ENCODE measurements around the gene RAD51B. TPM values are rescaled to one million over a fixed set of nuclear protein-coding genes. Genes with fewer than 3 reads are reported as not detected.

RAD51B gene
- total RNA-seq: 20.5 and 27.5 TPM in 2 replicates

DNA sequence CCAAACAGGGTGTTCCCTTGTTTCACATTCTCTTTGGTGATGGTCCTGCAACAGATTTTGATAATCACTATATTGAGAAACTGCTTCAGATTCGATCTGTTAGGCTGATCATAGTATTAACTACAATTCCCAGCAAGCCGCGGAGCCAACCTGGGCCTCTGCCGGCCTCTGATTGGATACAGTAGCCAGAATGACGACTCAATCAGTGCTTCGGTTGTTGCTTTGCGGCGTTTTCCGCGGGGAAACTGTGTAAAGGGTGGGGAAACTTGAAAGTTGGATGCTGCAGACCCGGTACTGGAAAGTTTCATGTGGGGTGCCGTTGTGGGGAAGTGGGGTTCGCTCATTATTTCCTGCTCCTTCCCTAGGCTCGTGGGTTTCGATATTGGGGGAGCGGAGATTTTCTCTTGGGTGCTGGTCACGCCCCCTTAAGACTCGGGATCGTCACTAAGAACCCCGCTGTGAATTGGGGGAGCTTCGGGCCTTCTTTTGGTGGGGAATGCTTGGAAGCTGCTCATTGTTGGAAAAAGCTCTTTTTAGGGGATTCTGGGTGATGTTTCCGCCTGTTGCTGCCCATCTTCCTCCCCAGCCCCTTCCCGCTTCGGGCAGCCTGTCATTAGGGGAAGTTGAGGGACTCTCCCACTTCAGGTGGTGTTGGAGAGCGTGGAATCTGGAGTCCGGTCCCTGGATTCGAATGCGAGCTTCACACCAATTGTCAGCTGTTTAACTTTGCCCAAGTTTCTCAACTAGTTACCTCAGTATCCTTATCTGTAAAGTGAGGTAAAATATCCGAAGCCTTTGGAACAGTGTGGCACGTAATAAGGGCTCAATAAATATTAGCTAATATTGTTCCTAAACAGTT lies at the start of gene RAD51B:
RAD51B (plus strand) TSS at position 217 of the 859 bp plus-strand sequence.

DNA sequence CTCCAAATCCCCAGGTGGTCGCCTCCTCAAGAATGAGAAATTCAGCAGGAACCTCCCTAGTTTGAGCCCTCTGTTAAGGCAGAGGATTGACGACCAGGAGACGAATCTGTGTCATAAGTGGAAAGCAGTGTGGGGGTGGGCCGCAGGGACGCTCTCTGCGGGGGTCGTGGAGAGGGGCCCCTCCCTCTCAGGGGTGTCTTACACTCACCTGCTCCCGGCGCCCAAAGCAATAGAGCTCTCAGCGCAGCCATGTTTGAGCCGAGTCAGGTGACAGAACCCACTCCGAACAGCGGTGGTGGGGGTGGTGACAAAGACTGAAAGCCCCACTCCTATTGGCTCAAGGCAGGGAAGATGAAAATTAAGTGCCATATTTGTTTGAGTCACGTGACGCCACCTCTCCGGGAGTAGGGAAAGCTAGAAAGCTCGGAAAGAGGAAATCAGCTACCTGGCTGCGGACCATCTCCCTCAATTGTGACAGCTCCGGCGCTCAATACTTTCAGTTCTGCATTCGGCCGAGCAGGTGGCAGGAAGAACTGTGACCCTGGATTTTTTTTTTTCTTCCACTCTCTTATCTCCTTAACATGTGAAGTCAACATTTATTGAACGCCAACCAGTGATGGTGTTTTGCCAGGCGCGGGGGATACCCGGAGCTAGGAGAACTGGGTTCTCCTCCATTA lies 3.1 kb upstream of the RAD51B start, which contains the start of gene ZFYVE26:
ZFYVE26 (minus strand) TSS at position 265 of the 677 bp plus-strand sequence. CDS start 627 bp downstream, outside the sequence.

Other genes with a start within 250 kb of the RAD51B start
- 10.2 and 13.7 TPM in 2 replicates for gene PIGH, start 219.5 kb upstream of the RAD51B start, total RNA-seq
- 4.6 and 4.8 TPM in 2 replicates for gene ARG2, start 199.9 kb upstream of the RAD51B start, total RNA-seq
- gene VTI1B, start 145.1 kb upstream of the RAD51B start, total RNA-seq: 61.8 and 71.2 TPM in 2 replicates
- 171 and 184 TPM in 2 replicates for gene RDH11, start 124.0 kb upstream of the RAD51B start, total RNA-seq
- not detected in 2 replicates for gene RDH12, start 117.9 kb upstream of the RAD51B start, total RNA-seq
- gene ZFYVE26, start 3.2 kb upstream of the RAD51B start, total RNA-seq: 17.2 and 22.0 TPM in 2 replicates

Measured in smooth muscle cell of the umbilical artery (primary cell).